Right renal pelvis (tissue), 4 donors: ENCODE data around the gene ANKS3. TPM values are rescaled to one million over a fixed set of nuclear protein-coding genes. Genes with fewer than 3 reads are reported as not detected.

Source experiments
- DNase-seq, 4 donors: peaks; one replicate each; pipeline ENCODE4 v3.0.0-alpha.2; 2013; ENCODE audit warnings: low read depth in 4 of 4, low spot score in 3 of 4, missing footprints in 1 of 4
- polyA plus RNA-seq, 4 donors: library from polyadenylated mRNA; unstranded; fragments of 120-200 nt; gene quantifications; one replicate each; pipeline ENCODE4 v1.2.1, GENCODE V29; 2013; ENCODE audit not compliant: insufficient read length in 4 of 4

The ANKS3 gene
- polyA plus RNA-seq, 4 donors: 20.8 to 24.0 (median 22.8) TPM

DNA sequence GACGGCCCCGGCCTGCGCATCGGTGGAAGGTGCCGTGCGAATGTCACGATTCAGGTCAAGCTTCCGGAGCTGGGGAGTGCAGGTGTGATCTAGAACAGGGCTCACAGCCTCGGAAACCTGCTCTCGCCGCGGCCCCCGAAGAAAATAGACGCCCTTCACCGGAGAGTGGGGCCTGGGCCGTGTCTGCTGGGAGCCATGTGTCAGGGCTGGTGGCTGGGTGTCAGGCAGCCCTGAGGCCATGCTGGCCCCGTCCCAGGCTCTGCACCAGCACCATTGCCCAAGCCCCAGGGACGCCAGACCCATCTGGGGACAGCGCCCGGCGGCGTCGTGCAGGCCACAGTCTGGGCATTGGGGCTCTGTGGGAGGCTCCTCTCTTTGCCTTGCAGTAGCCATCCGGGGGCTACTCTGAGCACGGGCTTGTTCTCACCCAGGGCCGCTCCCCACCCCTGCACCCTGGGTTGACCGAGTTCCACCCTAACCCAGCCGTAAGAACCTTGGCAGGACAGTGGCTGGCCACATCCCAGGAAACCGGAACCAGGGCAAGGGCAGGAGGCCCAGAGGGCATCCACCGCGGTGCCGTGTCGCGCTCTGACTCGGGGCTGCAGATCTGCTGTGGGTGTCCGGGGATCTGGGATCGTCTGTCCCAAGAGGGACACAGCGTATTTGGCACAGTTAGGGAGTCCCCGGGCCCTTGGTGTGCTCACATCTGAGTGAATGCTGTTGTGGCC lies 46.0 kb downstream of the ANKS3 start:
- no peak for DNase-seq

DNA sequence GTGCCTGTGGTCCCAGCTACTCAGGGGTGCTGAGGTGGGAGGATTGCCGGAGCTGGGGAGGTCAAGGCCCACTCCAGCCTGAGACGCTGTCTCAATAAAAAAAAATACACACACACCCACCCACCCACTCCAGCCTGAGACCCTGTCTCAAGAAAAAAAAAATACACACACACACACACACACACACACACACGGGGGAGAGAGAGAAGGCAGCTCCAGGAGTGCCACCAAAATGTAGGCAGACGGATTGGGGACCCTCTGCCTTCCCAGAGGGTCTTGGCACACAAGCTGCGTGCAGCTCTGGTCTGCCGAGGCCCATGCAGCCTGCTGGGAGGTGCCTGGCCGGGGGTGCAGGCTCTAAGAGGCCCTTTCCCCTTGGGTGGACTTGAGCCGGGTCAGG lies 46.7 kb downstream of the ANKS3 start:
- no peak for DNase-seq

DNA sequence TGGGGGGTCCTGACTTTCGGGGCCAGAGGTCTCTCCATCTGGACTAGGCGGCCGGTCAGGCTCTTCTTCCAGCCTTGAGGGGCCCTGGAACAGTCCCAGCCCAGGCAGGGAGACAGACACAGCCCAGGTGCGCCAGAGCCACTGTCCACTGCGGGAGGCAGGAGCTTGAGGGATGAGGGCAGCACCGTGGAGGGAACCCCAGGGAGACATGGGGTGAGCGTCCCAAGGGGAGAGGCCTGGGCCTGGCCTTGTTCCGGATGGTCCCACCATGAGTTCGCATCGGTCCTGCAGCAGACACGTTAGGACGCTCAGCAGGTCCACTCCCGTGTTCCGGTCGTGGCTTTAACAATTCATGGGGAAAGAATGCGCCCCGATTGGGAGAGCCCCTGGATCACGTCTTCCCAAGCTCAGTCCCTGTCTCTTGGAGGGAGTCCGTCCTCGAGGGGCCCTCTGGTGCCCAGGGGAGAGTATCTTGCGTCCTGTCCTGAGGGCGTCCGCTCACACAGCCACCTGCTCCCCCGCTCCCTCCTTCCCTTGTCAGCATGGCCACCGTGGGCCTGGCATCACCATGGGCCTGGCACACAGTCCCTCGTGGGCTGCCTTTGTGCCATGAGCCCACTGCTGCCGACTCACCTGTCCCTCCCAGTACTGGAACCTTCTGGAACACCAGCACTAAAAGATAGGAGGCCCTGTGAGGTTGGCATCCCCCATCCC lies 47.4 kb downstream of the ANKS3 start:
- DNase-seq: no peak

GRCh38 chr16:4685776-4686496 lies 48.1 kb downstream of the ANKS3 start:
- no peak for DNase-seq

- DNase-seq: no peak
Observed at GRCh38 chr16:4685292-4685691, 48.8 kb downstream of the ANKS3 start.

DNA sequence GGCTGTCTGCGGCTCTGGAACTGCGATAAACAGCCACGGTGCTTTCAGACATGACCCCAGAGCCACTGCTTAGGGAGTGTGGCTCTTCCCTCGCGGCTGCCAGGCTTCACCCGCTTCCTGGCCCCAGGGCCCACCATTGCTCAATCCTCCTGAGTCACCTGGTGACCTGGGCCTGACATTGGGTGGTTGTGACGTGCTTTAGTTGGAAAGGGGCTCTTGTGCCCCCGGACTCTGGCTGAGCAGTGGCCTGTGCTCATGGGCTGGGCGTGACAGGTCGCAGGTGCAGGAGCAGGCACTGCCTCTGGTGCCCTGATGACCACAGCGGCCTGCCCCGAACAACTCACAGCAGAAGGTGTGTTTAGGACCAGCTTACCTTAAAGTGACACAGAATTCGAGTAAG lies 49.3 kb downstream of the ANKS3 start:
- no peak for DNase-seq

- DNase-seq: no peak
Observed at GRCh38 chr16:4684058-4684715, 49.9 kb downstream of the ANKS3 start.

DNA sequence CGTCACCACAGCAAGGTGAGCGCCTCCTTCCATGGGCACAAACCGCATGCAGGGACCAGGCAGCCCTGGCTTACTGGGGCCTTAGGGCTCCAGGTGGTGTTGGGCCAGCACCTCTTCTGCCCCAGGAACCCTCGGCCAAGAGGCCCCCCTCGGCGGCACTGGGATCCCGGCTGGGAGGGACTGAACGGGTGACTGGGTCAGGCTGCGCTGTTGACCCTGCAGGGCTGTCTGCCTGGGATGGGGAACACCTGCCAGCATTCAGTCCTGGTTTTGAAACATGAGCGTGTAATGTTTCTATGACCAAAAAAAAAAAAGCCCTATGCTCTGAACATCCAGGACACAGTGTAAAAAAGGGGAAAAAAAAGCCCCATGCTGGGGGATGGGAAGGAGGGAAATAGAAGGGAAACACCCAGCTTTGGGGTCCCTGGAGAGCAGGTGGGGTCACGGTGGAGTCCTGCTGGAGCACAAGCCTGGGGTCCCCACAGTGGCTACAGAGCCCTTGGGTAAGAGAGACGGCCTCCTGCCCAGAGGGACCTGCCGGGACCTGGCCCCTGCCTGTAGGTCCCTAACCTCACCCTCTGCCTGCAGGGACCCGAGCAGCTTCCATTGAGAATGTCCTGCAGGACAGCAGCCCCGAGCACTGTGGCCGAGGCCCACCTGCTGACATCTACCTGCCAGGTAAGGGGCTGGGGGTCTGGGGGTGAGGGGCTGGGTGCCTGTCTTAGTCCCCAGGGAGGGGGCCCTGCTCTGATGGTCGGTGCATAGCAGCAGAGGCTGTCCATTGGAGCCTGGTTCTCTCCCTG lies 50.6 kb downstream of the ANKS3 start:
- DNase-seq: no peak

GRCh38 chr16:4682616-4683254 lies 51.3 kb downstream of the ANKS3 start:
- DNase-seq: peak in 1 of 4 donors; percentile 65

- DNase-seq: no peak
Observed at GRCh38 chr16:4682084-4682591, 51.9 kb downstream of the ANKS3 start.

DNA sequence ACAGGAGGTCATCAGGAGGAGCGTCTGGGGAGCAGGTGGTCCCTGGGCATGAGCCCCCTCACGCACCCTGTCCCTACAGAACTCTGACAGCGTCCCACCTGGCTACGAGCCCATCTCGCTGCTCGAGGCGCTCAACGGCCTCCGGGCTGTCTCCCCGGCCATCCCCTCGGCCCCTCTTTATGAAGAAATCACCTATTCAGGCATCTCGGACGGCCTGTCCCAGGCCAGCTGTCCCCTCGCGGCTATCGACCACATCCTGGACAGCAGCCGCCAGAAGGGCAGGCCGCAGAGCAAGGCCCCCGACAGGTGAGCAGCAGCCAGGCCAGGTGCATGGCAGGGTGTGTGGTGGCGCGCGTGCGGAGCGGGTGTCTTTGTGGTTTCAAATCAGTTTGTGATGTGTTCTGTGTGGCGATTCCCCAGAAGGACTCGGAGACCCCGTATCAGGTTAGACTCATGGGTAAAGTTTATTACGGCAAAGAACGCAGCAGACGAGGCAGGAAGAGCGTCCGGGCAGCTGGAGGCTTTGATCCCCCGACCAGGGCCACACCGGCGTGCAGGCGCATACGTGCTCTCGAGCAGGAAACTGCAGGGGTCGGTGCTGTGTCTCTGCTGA lies 52.5 kb downstream of the ANKS3 start:
- DNase-seq: no peak

DNA sequence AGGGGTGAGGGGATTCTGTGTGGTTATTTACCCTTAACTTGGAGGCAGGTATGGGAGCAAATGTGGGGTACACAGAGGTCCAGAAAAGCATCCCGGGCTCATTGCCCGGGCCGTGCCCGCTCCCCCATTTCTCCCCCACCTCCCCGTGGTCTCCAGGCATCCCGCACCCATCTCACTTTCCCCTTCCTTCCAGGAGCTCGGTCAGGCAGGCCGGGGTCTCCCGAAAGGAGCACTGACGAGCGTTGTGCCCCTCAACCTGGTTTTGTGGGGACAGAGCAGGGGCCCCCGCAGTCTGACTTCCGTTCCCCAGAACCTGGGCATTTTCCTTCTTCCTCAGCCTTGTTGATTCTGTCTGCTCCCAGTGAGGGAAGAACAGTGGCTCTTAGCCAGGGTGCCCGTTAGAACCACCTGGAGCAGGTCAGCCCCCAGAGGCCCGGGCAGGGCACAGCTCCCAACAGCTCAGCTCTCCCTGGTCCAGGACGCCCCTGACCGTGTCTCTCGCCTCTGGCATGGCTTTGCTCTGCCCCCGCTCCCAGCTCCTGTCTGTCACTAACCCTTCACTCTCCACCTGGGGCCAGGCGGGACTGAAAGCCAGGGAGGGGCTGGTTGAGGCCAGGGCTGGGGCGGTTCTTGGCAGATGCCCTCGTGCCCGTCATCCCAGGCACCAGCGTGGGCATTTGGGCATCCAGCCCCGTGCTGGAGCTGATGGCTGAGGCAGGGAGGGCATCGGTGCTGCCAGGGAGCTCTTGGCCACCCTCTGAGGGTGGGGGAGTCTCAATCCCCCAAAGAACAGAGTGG lies 53.2 kb downstream of the ANKS3 start:
- no peak for DNase-seq

DNA sequence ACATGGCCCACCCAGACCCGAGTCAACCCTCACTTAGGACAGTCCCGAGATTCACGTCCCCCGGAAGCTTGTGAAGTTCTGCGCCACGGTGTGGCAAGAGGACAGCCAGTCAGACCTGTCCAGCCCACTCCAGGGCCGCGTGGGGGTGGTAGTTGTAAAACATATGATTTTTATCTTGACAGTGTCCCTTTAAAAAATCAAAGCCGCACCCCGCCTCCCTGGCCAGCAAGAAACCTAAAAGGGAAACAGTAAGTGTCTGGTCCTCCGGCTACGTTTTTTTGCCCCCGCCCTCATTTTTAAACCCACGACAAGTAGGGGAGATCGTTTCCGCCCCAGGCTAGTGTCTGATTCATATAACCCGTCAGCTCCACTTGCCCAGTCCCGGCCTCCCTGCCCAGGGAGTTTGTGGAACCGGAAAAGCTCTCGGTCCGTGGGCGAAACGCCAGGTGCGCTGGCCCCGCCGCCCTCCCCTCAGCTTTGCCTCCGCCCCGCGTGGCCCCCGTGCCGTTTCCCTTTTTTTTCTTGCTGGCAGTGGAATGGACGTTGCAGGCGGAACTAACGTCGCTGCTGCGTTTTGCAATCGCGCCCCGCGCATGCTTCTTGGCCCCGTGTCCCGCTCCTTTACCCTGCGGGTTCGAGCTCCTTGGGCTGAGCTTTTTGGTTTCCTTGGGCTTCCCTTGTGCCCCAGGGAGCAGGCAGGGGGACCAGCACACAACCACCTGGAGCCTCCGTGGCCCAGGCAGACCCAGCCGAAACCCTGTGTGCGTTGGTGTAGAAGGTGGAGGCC lies 54.0 kb downstream of the ANKS3 start:
- DNase-seq: no peak

DNA sequence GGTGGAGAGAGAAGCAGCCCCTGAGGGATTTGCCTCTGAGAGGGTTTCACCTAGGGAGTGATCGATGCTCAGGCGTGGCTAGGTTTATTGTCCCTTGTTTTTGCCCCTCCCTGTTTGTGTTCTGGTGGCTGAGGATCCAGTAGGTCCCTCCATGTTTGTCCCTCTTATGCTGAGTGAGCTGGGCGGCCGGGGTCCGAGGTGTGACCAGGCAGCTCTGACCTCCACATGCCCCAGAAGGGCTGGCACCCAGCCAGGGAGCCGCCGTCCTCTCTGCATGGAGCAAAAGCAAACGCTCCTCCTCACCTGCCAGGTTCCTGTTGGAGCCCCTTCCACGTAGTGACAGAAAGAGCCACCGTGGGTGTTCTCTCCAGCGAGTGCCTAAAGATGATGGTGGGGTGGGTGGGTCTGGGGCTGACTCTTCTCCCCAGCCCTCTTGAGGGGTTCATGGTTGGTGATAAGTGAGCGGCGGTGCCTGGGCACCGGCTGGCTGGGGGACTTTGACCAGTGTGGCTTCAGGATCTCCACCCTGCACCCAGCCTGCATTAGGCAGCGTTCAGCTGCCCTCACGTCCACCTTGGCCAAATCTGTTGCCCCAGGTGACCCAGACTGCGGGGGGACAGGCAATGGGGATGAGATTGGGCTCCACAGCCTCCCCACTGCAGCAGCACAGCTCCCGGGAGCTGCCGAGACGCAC lies 54.8 kb downstream of the ANKS3 start:
- no peak for DNase-seq

DNA sequence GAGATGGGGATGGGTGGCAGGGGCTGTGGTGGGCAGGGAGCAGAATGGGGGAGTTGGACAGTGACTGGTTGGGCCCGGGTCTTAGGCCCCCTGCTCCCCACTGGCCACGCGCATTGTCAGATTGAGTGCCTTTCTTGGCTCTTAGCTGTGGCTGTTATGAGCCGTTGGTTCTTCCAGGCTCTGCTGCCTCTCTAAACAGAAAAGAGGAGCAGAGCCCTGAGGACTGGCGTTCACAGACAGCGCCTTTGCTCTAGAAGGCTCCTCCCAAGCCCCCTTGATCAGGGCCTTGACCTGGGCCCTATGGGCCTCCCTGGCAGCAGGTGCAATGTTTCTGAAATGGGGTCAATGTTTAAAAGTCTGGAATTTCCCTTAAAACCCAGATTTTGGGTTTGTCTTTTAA lies 55.5 kb downstream of the ANKS3 start:
- DNase-seq: no peak

DNA sequence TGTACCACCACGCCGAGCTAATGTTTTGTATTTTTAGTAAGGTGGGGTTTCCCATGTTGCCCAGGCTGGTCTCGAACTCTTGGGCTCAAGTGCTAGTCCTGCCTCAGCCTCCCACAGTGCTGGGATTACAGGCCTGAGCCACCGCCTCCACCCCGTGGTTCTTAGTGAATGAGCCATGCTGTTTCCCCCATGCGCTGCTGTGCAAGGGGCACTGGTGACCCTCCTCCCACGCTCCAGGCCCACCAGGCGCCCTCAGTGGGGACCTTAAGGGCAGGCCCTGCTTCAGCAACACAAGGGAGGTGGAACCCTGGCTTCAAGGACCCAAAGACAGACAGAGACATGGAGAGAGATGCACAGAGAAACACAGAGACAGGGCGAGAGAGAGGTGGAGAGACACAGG lies 56.1 kb downstream of the ANKS3 start:
- DNase-seq: no peak

DNA sequence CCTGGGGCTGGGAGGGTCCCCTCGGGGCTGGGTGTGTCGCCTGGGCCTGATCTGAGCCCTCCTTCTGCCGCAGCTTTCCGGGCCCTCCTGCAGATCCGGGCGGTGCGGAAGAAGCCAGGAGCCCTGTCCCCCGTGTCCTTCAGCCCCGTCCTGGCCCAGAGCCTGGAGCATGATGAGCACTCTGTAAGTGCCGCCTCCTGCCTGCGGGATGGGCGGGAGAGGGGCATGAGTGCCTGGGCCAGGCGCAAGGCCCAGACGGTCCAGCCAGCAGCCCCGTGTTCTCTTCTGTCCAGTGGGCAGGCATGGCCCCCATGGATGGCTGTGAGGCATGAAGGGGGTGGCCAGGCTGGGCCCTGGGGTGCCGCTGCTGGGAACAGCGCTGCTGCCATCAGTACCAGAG lies 56.7 kb downstream of the ANKS3 start:
- no peak for DNase-seq
